Muscle layer of duodenum (tissue), 2 donors: ENCODE measurements around the gene PHLDB2.

Source experiments
- H3K27ac ChIP-seq: one replicate; pipeline ENCODE4 v1.7.0; 2013; ENCODE audit warnings: mild to moderate bottlenecking, low read length
- H3K27me3 ChIP-seq: one replicate; pipeline ENCODE4 v1.7.0; 2013; ENCODE audit warnings: low read depth, mild to moderate bottlenecking, control low read depth, low read length
- H3K36me3 ChIP-seq, 2 donors: one replicate each; pipeline ENCODE4 v1.7.0; 2013; ENCODE audit warnings: low read length in 2 of 2, control low read depth in 1 of 2, mild to moderate bottlenecking in 1 of 2; ENCODE audit not compliant: insufficient read depth in 2 of 2, control insufficient read depth in 1 of 2
- H3K4me1 ChIP-seq, 2 donors: one replicate each; pipeline ENCODE4 v1.7.0; 2013; ENCODE audit warnings: low read length in 2 of 2, mild to moderate bottlenecking in 2 of 2, control low read depth in 1 of 2, moderate library complexity in 1 of 2; ENCODE audit not compliant: insufficient read depth in 2 of 2, control insufficient read depth in 1 of 2
- H3K4me3 ChIP-seq, 2 donors: one replicate each; pipeline ENCODE4 v1.7.0; 2013; ENCODE audit warnings: low read length in 2 of 2, low read depth in 1 of 2, mild to moderate bottlenecking in 1 of 2
- H3K9me3 ChIP-seq, 2 donors: one replicate each; pipeline ENCODE4 v1.7.0; 2013; ENCODE audit warnings: low read length in 2 of 2, control low read depth in 1 of 2, mild to moderate bottlenecking in 1 of 2; ENCODE audit not compliant: control insufficient read depth in 1 of 2
- donor health status: healthy.

Gene PHLDB2

DNA sequence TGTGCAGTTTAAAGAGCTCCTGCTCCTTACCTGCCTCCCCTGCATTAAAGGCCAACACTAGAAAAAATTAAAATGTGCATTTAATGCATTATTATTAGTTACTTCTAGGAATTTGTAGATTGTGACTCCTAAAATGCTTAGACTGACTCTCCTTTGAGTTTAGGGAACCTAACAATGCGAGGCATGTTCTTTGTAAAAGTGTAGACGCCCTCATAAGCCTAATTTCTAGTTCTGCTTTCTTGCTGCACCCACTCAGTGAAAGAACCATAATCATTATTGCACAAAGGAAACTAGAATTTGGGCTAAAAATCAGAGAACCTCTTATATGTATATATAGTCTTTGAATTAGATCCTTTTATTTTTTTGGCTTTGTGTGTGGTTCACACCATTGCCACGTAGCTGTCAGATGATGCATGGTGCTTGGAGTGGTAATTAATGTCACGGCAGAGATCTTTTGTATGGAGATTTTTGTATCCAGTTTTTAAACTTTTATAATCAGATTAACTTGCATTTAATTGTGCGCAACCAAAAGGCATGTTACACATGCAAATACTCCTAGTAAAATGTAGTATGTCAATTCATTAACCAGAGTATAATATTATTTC is 120.5 kb downstream of the PHLDB2 start:
- peaks cover under 1 to 1% of the 10 kb centered on the region in 2 donors for H3K36me3 ChIP-seq
- peaks cover 8 to 25% of the 10 kb centered on the region in 2 donors for H3K4me1 ChIP-seq
- H3K9me3 ChIP-seq = no peaks in the 10 kb centered on the region
- H3K4me3 ChIP-seq = peak overlapping the region; percentile 86 to 93
- H3K27me3 ChIP-seq = no peaks in the 10 kb centered on the region
- H3K27ac ChIP-seq = peak overlapping the region; percentile 74

- Histone ChIP-seq H3K27me3 (no peaks in the 10 kb centered on the region), H3K9me3 (no peaks in the 10 kb centered on the region), H3K4me1 (peaks cover 8 to 25% of the 10 kb centered on the region in 2 donors), H3K27ac (no peak overlapping the region), H3K4me3 (peak overlapping the region in 1 of 2 donors; percentile 5), H3K36me3 (no peaks in the 10 kb centered on the region)
Measured at GRCh38 chr3:111980716-111981456, 121.8 kb downstream of the PHLDB2 start.

DNA sequence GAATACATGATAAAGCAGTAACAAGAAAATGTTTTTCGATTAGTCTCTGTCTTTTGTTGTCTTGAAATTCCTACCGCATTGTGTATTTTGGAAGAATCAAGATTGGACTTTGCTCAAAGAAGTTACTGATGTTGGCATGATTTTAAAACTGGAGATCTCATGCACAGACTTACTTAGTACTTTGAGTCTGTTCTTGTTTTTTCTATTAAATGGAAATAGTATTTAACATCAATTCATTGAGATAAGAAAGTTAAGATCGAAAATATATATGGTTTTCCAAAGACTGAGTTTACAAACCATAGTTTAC is 122.3 kb downstream of the PHLDB2 start:
- peaks cover 8 to 25% of the 10 kb centered on the region in 2 donors for H3K4me1 ChIP-seq
- H3K27ac ChIP-seq = no peak overlapping the region
- H3K9me3 ChIP-seq = no peaks in the 10 kb centered on the region
- H3K27me3 ChIP-seq = no peaks in the 10 kb centered on the region
- peaks cover 0 to 3% of the 10 kb centered on the region in 2 donors for H3K36me3 ChIP-seq
- H3K4me3 ChIP-seq = no peak overlapping the region

DNA sequence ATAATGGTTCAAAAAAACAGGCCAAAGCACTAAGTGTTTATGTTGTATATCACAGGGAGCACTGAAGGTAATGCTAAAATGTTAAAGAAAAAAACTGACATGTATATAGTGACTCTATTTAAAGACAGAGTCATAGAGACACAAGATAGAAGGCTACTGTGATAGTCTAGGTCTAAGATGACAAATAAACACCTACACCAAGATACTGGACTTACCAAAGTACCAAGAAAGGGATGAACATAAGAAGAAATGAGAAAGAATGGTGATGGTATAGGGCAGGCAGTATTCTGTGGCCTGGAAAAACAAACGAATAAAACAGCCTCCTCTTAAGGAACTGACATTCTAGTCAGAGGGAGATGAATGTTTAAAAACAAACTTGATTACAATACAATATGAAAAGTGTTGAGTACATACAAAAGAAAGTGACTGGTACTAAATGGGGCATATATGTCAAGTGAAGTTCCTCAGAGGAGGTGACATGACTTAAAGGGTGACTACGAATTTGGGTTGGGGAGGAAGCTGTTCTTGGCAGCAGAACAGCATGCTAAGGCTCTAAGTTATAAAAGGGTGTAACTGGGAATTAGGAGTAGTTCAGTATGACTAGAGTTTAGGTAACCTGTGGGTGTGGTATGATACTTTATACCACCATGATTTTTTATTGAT is 125.7 kb downstream of the PHLDB2 start:
- no peak overlapping the region for H3K27ac ChIP-seq
- H3K9me3 ChIP-seq = no peaks in the 10 kb centered on the region
- no peak overlapping the region for H3K4me3 ChIP-seq
- H3K36me3 ChIP-seq = peaks cover 17 to 23% of the 10 kb centered on the region in 2 donors
- peaks cover 8 to 19% of the 10 kb centered on the region in 2 donors for H3K4me1 ChIP-seq
- no peaks in the 10 kb centered on the region for H3K27me3 ChIP-seq

GRCh38 chr3:111986800-111987199 is 127.7 kb downstream of the PHLDB2 start:
- Histone ChIP-seq H3K4me3 (no peak overlapping the region), H3K9me3 (no peaks in the 10 kb centered on the region), H3K4me1 (peaks cover 0 to 3% of the 10 kb centered on the region in 2 donors), H3K27ac (no peak overlapping the region), H3K36me3 (peaks cover 21 to 29% of the 10 kb centered on the region in 2 donors), H3K27me3 (no peaks in the 10 kb centered on the region)

- no peaks in the 10 kb centered on the region for H3K4me1 ChIP-seq
- no peaks in the 10 kb centered on the region for H3K27me3 ChIP-seq
- H3K27ac ChIP-seq = no peak overlapping the region
- H3K36me3 ChIP-seq = peaks cover 21 to 38% of the 10 kb centered on the region in 2 donors
- no peak overlapping the region for H3K4me3 ChIP-seq
- H3K9me3 ChIP-seq = no peaks in the 10 kb centered on the region
Measured at GRCh38 chr3:111989061-111989678, 130.1 kb downstream of the PHLDB2 start.

- Histone ChIP-seq H3K36me3 (peaks cover 8 to 25% of the 10 kb centered on the region in 2 donors), H3K4me1 (no peaks in the 10 kb centered on the region), H3K9me3 (no peaks in the 10 kb centered on the region), H3K27ac (no peak overlapping the region), H3K4me3 (no peak overlapping the region), H3K27me3 (no peaks in the 10 kb centered on the region)
Measured at GRCh38 chr3:111993038-111993437, 134.0 kb downstream of the PHLDB2 start.

GRCh38 chr3:111998636-111999483 is 139.8 kb downstream of the PHLDB2 start, which contains the start of gene TAGLN3:
TSS of gene TAGLN3 (plus strand) at chr3:111998922. CDS start at chr3:111999423, 501 bp downstream.
- Histone ChIP-seq H3K27ac (no peak within 1 kb of the TSS), H3K4me3 (peak within 1 kb of the TSS; percentile 60 to 64), H3K4me1 (peaks cover 3 to 10% of the 10 kb centered on the region in 2 donors), H3K36me3 (peaks cover 0 to under 1% of the 10 kb centered on the region in 2 donors), H3K9me3 (no peaks in the 10 kb centered on the region), H3K27me3 (no peaks in the 10 kb centered on the region)

DNA sequence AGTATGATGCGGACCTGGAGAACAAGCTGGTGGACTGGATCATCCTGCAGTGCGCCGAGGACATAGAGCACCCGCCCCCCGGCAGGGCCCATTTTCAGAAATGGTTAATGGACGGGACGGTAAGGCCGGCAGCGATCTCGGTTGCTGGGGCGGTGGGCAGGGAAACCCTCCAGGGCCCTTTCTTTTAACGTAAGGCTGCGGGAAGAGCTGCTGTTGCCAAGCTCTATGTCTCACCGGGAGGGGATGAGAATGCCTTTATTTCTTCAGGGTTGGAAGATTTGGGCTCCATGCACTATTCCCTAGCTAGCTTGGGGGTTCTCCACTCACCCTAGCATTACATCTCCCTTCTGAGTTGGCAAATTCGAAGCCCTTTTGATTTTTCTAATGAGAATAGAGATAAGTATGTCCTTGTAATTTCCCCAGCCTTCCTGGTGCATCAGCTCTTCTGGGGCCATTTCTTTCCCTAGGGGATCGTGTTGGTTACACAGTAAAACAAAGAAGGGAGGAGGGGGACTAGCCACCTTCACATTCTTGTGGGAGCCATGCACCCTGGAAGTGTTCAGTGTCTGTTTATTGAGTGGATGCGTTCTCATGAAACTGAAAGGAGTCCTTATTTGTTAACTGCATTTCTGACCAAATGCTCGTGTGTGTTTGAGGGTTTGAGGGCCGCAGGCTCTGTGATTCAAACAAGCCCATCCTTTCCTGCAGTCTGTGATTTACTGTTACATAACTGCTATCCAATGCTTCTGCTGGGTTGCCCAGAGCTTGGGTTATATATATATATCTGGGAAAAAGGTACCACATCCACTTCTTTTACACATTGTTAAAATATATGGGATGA is 140.6 kb downstream of the PHLDB2 start:
- H3K27ac ChIP-seq = no peak overlapping the region
- H3K4me3 ChIP-seq = peak overlapping the region; percentile 60 to 64

GRCh38 chr3:112000367-112000771 is 141.3 kb downstream of the PHLDB2 start:
- Histone ChIP-seq H3K27ac (no peak overlapping the region), H3K4me1 (peaks cover 3 to 10% of the 10 kb centered on the region in 2 donors), H3K4me3 (no peak overlapping the region), H3K27me3 (no peaks in the 10 kb centered on the region), H3K9me3 (no peaks in the 10 kb centered on the region), H3K36me3 (no peaks in the 10 kb centered on the region)

More for the DNA sequence above, 140.6 kb downstream of the PHLDB2 start:
- no peaks in the 10 kb centered on the region for H3K36me3 ChIP-seq
- no peaks in the 10 kb centered on the region for H3K27me3 ChIP-seq
- no peaks in the 10 kb centered on the region for H3K9me3 ChIP-seq
- peaks cover 3 to 10% of the 10 kb centered on the region in 2 donors for H3K4me1 ChIP-seq
